Mesenchymal stem cell (in vitro differentiated cells and primary cell): ENCODE results near the gene RND3.

Experiments
- DNase-seq: peaks from one replicate; pipeline ENCODE4 v3.0.0-alpha.2; 2013
- H2AFZ ChIP-seq: one replicate; pipeline ENCODE4 v1.6.1; 2013; ENCODE audit warnings: low read depth, mild to moderate bottlenecking, control low read depth, inconsistent platforms, low read length, moderate library complexity
- H2AK5ac ChIP-seq: 2 replicates; pipeline ENCODE4 v1.6.1; 2013; ENCODE audit warnings: low read length, moderate library complexity, mild to moderate bottlenecking, inconsistent platforms; ENCODE audit not compliant: severe bottlenecking
- H2BK120ac ChIP-seq: one replicate; pipeline ENCODE4 v1.6.1; 2013; ENCODE audit warnings: low read depth, mild to moderate bottlenecking, inconsistent platforms, low read length, moderate library complexity
- H2BK12ac ChIP-seq, 2 experiments: one replicate each; pipeline ENCODE4 v1.6.1; 2013; ENCODE audit warnings: inconsistent platforms in 2 of 2, low read length in 2 of 2, mild to moderate bottlenecking in 2 of 2, moderate library complexity in 2 of 2, control low read depth in 1 of 2
- H2BK15ac ChIP-seq: one replicate; pipeline ENCODE4 v1.6.1; 2013; ENCODE audit warnings: mild to moderate bottlenecking, low read depth, inconsistent platforms; ENCODE audit not compliant: poor library complexity, severe bottlenecking
- H2BK5ac ChIP-seq: 2 replicates; pipeline ENCODE4 v1.6.1; 2013; ENCODE audit warnings: low read depth, mild to moderate bottlenecking, low read length, control low read depth, inconsistent platforms; ENCODE audit not compliant: poor library complexity, severe bottlenecking
- H3K14ac ChIP-seq, 2 experiments: one replicate each; pipeline ENCODE4 v1.6.1; 2013; ENCODE audit warnings: inconsistent platforms in 2 of 2, low read length in 2 of 2, control low read depth in 1 of 2, mild to moderate bottlenecking in 1 of 2, moderate library complexity in 1 of 2
- H3K18ac ChIP-seq, 2 experiments: one replicate each; pipeline ENCODE4 v1.6.1; 2013; ENCODE audit warnings: inconsistent platforms in 2 of 2, low read length in 2 of 2, control low read depth in 1 of 2, low read depth in 1 of 2, mild to moderate bottlenecking in 1 of 2
- H3K23ac ChIP-seq, 2 experiments: one replicate each; pipeline ENCODE4 v1.6.1; 2013; ENCODE audit warnings: inconsistent platforms in 2 of 2, low read length in 2 of 2, mild to moderate bottlenecking in 2 of 2, moderate library complexity in 2 of 2, control low read depth in 1 of 2
- H3K27ac ChIP-seq: 2 replicates; pipeline ENCODE4 v1.5.1; 2013; ENCODE audit warnings: mild to moderate bottlenecking, moderate library complexity, low read length, control low read depth, inconsistent platforms; ENCODE audit not compliant: poor library complexity, severe bottlenecking
- H3K27me3 ChIP-seq, 2 experiments: 2 replicates each; pipeline versions ENCODE4 v1.6.1 to v1.7.0; 2013; ENCODE audit warnings: low read length in 2 of 2, mild to moderate bottlenecking in 2 of 2, moderate library complexity in 2 of 2, control low read depth in 1 of 2, inconsistent platforms in 1 of 2; ENCODE audit not compliant: control insufficient read depth in 1 of 2, insufficient read depth in 1 of 2
- H3K36me3 ChIP-seq, 2 experiments: 2 replicates each; pipeline versions ENCODE4 v1.6.1 to v1.7.0; 2013; ENCODE audit warnings: low read length in 2 of 2, control low read depth in 1 of 2, inconsistent platforms in 1 of 2, low read depth in 1 of 2, mild to moderate bottlenecking in 1 of 2; ENCODE audit not compliant: insufficient read depth in 2 of 2, control insufficient read depth in 1 of 2
- H3K4ac ChIP-seq, 2 experiments: one replicate each; pipeline ENCODE4 v1.6.1; 2013; ENCODE audit warnings: inconsistent platforms in 2 of 2, low read length in 2 of 2, mild to moderate bottlenecking in 2 of 2, moderate library complexity in 2 of 2, control low read depth in 1 of 2, low read depth in 1 of 2
- H3K4me1 ChIP-seq: 2 replicates; pipeline ENCODE4 v1.6.1; 2013; ENCODE audit warnings: low read depth, low read length, control low read depth; ENCODE audit not compliant: control insufficient read depth, insufficient read depth
- H3K4me2 ChIP-seq: 2 replicates; pipeline ENCODE4 v1.6.1; 2013; ENCODE audit warnings: low read length, mild to moderate bottlenecking, inconsistent platforms; ENCODE audit not compliant: poor library complexity, severe bottlenecking
- H3K4me3 ChIP-seq, 2 experiments: 2 replicates each; pipeline versions ENCODE4 v1.5.1 to v1.7.0; 2013; ENCODE audit warnings: low read length in 2 of 2, mild to moderate bottlenecking in 2 of 2, control low read depth in 1 of 2, low read depth in 1 of 2; ENCODE audit not compliant: insufficient read depth in 1 of 2
- H3K79me1 ChIP-seq: replicated peaks from 2 replicates; pipeline ENCODE4 v1.6.1; 2013; ENCODE audit warnings: mild to moderate bottlenecking, control low read depth, low read length, inconsistent platforms; ENCODE audit not compliant: poor library complexity, severe bottlenecking
- H3K9ac ChIP-seq: 2 replicates; pipeline ENCODE4 v1.7.0; 2013; ENCODE audit warnings: mild to moderate bottlenecking, low read length, moderate library complexity
- H3K9me3 ChIP-seq: 2 replicates; pipeline ENCODE4 v1.7.0; 2013; ENCODE audit warnings: mild to moderate bottlenecking, low read length; ENCODE audit not compliant: control insufficient read depth
- H4K8ac ChIP-seq: one replicate; pipeline ENCODE4 v1.6.1; 2013; ENCODE audit warnings: inconsistent platforms, mild to moderate bottlenecking, low read length, moderate library complexity
- H4K91ac ChIP-seq: one replicate; pipeline ENCODE4 v1.6.1; 2013; ENCODE audit warnings: mild to moderate bottlenecking, low read length, inconsistent platforms
- whole genome bisulfite sequencing: methylation state at CpG from one replicate; pipeline ENCODE4 v1.1.7; 2013; ENCODE audit warnings: mixed read lengths; 5-methylcytosine and 5-hydroxymethylcytosine counted together

The RND3 gene

DNA sequence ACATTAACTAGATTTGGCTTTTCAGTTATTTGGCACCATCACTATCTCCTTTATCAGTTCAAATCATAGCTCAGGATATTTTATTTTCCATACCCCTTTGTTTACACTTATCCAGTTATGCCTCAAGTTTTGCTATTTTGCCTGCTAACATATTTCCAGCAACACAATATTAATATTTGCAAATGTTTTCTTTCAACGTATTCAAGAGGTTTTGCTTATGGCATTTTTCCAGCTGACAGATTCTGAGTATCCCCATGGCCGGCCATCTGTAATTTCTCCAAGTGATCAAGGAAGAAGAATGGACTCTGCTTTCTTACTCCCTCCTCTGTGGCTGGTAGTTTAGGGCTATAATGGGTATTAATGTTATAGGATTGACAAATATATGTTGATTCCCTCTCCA, 49.4 kb downstream of the RND3 start:
- Histone ChIP-seq H2BK12ac (no peak overlapping the region), H3K14ac (no peak overlapping the region), H2AFZ (no peak overlapping the region), H4K8ac (no peak overlapping the region), H3K27ac (no peak overlapping the region), H3K4ac (no peak overlapping the region), H3K79me1 (no peaks in the 10 kb centered on the region), H2BK15ac (no peak overlapping the region), H3K4me1 (no peaks in the 10 kb centered on the region), H2BK5ac (no peak overlapping the region), H4K91ac (no peak overlapping the region), H3K36me3 (no peaks in the 10 kb centered on the region), H3K27me3 (no peaks in the 10 kb centered on the region), H3K4me2 (no peak overlapping the region), H2BK120ac (no peak overlapping the region), H2AK5ac (no peak overlapping the region), H3K23ac (no peak overlapping the region), H3K18ac (no peak overlapping the region), H3K9me3 (no peaks in the 10 kb centered on the region), H3K4me3 (no peak overlapping the region), H3K9ac (no peak overlapping the region)
- 90% methylated on average over 2 of the region's 2 CpGs for WGBS
- DNase-seq, result no peak

DNA sequence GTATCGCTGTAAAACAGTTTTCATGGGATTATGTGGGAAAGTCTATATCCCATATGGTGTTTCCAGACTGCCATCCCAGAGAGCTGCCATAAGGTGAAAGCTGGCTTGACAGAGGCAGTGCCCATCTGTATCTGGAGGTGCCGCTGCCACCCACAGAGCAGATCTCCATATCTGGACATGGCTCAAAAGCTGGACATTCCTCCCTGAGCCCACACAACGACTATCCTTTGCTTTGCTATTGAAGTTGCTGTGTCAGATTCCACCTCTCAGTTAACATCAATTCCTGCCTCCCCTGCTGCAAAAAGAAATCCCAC, 55.2 kb downstream of the RND3 start:
- no peaks in the 10 kb centered on the region for H3K79me1 ChIP-seq
- H3K36me3 ChIP-seq, result no peaks in the 10 kb centered on the region
- no peak overlapping the region for H2AK5ac ChIP-seq
- no peak overlapping the region for H3K14ac ChIP-seq
- H4K8ac ChIP-seq, result no peak overlapping the region
- no peaks in the 10 kb centered on the region for H3K9me3 ChIP-seq
- H2BK15ac ChIP-seq, result no peak overlapping the region
- DNase-seq, result no peak
- H3K4ac ChIP-seq, result no peak overlapping the region
- H3K4me1 ChIP-seq, result no peaks in the 10 kb centered on the region
- H3K23ac ChIP-seq, result no peak overlapping the region
- H2AFZ ChIP-seq, result no peak overlapping the region
- H3K27me3 ChIP-seq, result no peaks in the 10 kb centered on the region
- 81% methylated on average over 3 of the region's 3 CpGs for WGBS
- no peak overlapping the region for H3K4me3 ChIP-seq
- H2BK120ac ChIP-seq, result no peak overlapping the region
- H3K4me2 ChIP-seq, result no peak overlapping the region
- H2BK5ac ChIP-seq, result no peak overlapping the region
- no peak overlapping the region for H3K27ac ChIP-seq
- H3K18ac ChIP-seq, result no peak overlapping the region
- H4K91ac ChIP-seq, result no peak overlapping the region
- no peak overlapping the region for H3K9ac ChIP-seq
- H2BK12ac ChIP-seq, result no peak overlapping the region

DNA sequence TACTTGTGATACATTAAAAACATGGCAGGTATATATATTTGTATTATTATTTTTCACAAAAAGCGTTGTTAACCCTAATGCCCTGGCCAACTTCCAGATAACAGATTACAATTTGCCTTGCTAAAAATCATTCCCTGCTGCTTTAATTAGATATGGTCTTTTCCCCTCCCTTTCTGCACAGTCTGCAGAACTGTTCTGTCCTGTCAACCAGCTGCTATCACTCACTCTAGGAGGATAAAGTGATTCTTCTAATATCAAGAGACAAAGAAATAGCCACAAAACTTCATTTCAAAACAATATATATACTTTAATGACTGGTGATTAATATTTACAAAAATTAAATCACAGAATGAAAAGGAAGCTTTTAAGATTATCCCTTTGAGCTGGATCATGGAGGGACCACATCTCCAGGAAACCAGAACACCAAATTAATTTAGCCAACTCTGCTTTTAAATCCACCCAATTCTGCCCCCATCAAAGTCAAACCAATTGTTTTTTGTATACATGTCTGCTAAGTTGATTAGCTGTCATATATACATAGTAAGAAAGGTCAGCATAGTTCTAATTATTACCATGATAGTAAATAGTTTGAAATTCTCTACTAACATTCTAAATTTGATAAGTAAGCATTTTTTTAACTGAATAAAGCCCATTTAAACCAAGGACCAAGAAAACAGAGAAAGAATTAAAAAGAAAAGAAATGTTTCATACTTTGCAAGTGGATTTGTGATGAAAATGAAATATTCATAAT, 55.7 kb downstream of the RND3 start:
- Histone ChIP-seq H3K4me1 (no peaks in the 10 kb centered on the region), H3K4me3 (no peak overlapping the region), H3K36me3 (no peaks in the 10 kb centered on the region), H2BK5ac (no peak overlapping the region), H3K4ac (no peak overlapping the region), H3K9ac (no peak overlapping the region), H3K14ac (no peak overlapping the region), H3K23ac (no peak overlapping the region), H2BK15ac (no peak overlapping the region), H4K8ac (no peak overlapping the region), H2AFZ (no peak overlapping the region), H3K27me3 (no peaks in the 10 kb centered on the region), H3K9me3 (no peaks in the 10 kb centered on the region), H3K18ac (no peak overlapping the region), H2AK5ac (no peak overlapping the region), H3K27ac (no peak overlapping the region), H2BK12ac (no peak overlapping the region), H3K4me2 (no peak overlapping the region), H3K79me1 (no peaks in the 10 kb centered on the region), H4K91ac (no peak overlapping the region), H2BK120ac (no peak overlapping the region)
- DNase-seq, result no peak
- 90% methylated on average over 1 of the region's 1 CpG for WGBS

DNA sequence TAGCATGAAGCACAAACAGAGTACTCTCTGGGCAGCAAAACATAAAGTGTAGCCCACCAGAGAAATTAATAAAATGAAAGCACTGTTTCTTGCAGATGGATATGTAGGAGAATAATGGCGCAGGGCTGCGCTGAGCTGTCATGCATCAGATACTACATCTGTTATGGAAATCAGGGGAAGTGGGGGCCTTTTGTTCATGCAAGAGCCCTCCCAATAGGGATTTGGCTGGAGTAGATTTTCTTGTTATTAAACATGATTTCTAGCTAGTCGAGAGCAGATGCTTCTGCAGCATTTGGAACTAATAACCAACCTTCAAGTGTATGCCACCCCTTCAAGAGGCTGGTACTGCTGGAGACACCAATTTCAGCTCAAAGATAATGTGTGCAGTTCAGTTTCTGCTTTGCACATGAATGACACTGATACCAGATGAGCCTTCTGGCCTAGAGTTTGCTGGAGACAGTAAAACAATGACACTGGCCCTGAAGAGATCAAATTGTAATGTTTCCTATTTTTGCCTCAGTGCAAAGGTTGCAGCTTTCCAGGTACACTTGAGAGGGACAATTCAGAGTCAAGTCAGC, 58.0 kb downstream of the RND3 start:
- Histone ChIP-seq H3K9ac (no peak overlapping the region), H2BK12ac (no peak overlapping the region), H2BK5ac (no peak overlapping the region), H3K4me2 (no peak overlapping the region), H3K4me3 (no peak overlapping the region), H3K27me3 (no peaks in the 10 kb centered on the region), H2AK5ac (no peak overlapping the region), H3K9me3 (no peaks in the 10 kb centered on the region), H4K8ac (no peak overlapping the region), H3K18ac (peak overlapping the region in 1 of 2 experiments; percentile 17), H3K36me3 (no peaks in the 10 kb centered on the region), H3K79me1 (no peaks in the 10 kb centered on the region), H2AFZ (no peak overlapping the region), H3K23ac (no peak overlapping the region), H3K14ac (no peak overlapping the region), H3K27ac (no peak overlapping the region), H4K91ac (no peak overlapping the region), H3K4ac (no peak overlapping the region), H2BK15ac (no peak overlapping the region), H3K4me1 (no peaks in the 10 kb centered on the region), H2BK120ac (no peak overlapping the region)
- no peak for DNase-seq
- WGBS, result 93% methylated on average over 3 of the region's 3 CpGs
